Osteoblast (primary cell): ENCODE data around the gene MAPT. TPM values are rescaled to one million over a fixed set of nuclear protein-coding genes. Genes with fewer than 3 reads are reported as not detected.
A peak's percentile ranks its signal among the peaks of the same experiment; 100 is the strongest.

ENCODE experiments used
- DNase-seq: peaks from one replicate; pipeline ENCODE4 v3.0.0; 2011; ENCODE audit warnings: low spot score, mixed read lengths; ENCODE audit not compliant: insufficient read length; ENCODE audit errors: missing footprints
- H2AFZ ChIP-seq: 2 replicates; pipeline ENCODE4 v1.6.0; 2011; ENCODE audit warnings: mild to moderate bottlenecking, low read length
- H3K27ac ChIP-seq: 2 replicates; pipeline ENCODE4 v1.5.1; 2011; ENCODE audit warnings: mild to moderate bottlenecking, low read depth, low read length, moderate library complexity
- H3K27me3 ChIP-seq: 2 replicates; pipeline ENCODE4 v1.6.0; 2012; ENCODE audit warnings: mild to moderate bottlenecking, control low read depth, inconsistent platforms, low read length, moderate library complexity; ENCODE audit not compliant: insufficient read depth
- H3K36me3 ChIP-seq: 2 replicates; pipeline ENCODE4 v1.5.1; 2011; ENCODE audit warnings: mild to moderate bottlenecking, low read length, control low read depth, moderate library complexity; ENCODE audit not compliant: insufficient read depth
- H3K4me1 ChIP-seq: 2 replicates; pipeline ENCODE4 v1.5.1; 2011; ENCODE audit warnings: mild to moderate bottlenecking, low read length, control low read depth, moderate library complexity; ENCODE audit not compliant: insufficient read depth
- H3K4me2 ChIP-seq: 2 replicates; pipeline ENCODE4 v1.6.0; 2011; ENCODE audit warnings: mild to moderate bottlenecking, low read length; ENCODE audit not compliant: insufficient read depth
- H3K4me3 ChIP-seq: fragments of 200-600 bp; sonication (generic); 3 replicates; pipeline ENCODE4 v1.5.1; 2012; ENCODE audit warnings: mild to moderate bottlenecking, low read length, inconsistent platforms; ENCODE audit not compliant: insufficient read depth
- H3K79me2 ChIP-seq: 2 replicates; pipeline ENCODE4 v1.6.0; 2012; ENCODE audit warnings: mild to moderate bottlenecking, low read length, control low read depth, inconsistent platforms; ENCODE audit not compliant: insufficient read depth
- H3K9me3 ChIP-seq: 2 replicates; pipeline ENCODE4 v1.5.1; 2011; ENCODE audit warnings: low read depth, low read length, control low read depth
- H4K20me1 ChIP-seq: 2 replicates; pipeline ENCODE4 v1.6.0; 2012; ENCODE audit warnings: mild to moderate bottlenecking, low read length, control low read depth; ENCODE audit not compliant: insufficient read depth
- CTCF ChIP-seq: IDR thresholded peaks from 2 replicates; pipeline ENCODE4 v1.5.1; 2011; ENCODE audit warnings: mild to moderate bottlenecking, low read depth, low read length, moderate library complexity; ENCODE audit errors: extremely low read depth
- total RNA-seq: library from RNA; depleted of rRNA; stranded (reverse); fragments of >200 nt; gene quantifications from 2 replicates; pipeline ENCODE4 v1.2.3, GENCODE V29; 2012

Gene MAPT
- total RNA-seq, 1 donor: 0.36 TPM

GRCh38 chr17:45994987-45995386 lies 100.6 kb downstream of the MAPT start:
- Histone ChIP-seq H3K79me2 (no peaks in the 10 kb centered on the region), H3K9me3 (no peaks in the 10 kb centered on the region), H3K4me2 (no peak overlapping the region), H3K27ac (no peak overlapping the region), H3K4me3 (no peak overlapping the region), H3K4me1 (peaks cover 4% of the 10 kb centered on the region), H4K20me1 (no peaks in the 10 kb centered on the region), H3K27me3 (no peaks in the 10 kb centered on the region), H3K36me3 (no peaks in the 10 kb centered on the region), H2AFZ (no peak overlapping the region)
- peak; percentile 50 for DNase-seq
- no peak for TF ChIP-seq CTCF

- H3K27ac ChIP-seq: no peak overlapping the region
Measured at GRCh38 chr17:45995627-45996270, 101.4 kb downstream of the MAPT start.

DNA sequence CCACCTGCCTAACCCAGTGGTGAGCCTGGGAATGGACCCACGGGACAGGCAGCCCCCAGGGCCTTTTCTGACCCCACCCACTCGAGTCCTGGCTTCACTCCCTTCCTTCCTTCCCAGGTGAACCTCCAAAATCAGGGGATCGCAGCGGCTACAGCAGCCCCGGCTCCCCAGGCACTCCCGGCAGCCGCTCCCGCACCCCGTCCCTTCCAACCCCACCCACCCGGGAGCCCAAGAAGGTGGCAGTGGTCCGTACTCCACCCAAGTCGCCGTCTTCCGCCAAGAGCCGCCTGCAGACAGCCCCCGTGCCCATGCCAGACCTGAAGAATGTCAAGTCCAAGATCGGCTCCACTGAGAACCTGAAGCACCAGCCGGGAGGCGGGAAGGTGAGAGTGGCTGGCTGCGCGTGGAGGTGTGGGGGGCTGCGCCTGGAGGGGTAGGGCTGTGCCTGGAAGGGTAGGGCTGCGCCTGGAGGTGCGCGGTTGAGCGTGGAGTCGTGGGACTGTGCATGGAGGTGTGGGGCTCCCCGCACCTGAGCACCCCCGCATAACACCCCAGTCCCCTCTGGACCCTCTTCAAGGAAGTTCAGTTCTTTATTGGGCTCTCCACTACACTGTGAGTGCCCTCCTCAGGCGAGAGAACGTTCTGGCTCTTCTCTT lies 102.1 kb downstream of the MAPT start:
- H3K4me2 ChIP-seq: no peak overlapping the region
- H3K27me3 ChIP-seq: no peaks in the 10 kb centered on the region
- no peaks in the 10 kb centered on the region for H3K36me3 ChIP-seq
- no peak overlapping the region for H3K4me3 ChIP-seq
- DNase-seq: peak; percentile 56
- TF ChIP-seq CTCF: no peak
- H3K27ac ChIP-seq: no peak overlapping the region
- H2AFZ ChIP-seq: no peak overlapping the region
- no peaks in the 10 kb centered on the region for H4K20me1 ChIP-seq
- no peaks in the 10 kb centered on the region for H3K9me3 ChIP-seq
- H3K79me2 ChIP-seq: no peaks in the 10 kb centered on the region
- peaks cover 4% of the 10 kb centered on the region for H3K4me1 ChIP-seq

More at GRCh38 chr17:45995627-45996270, 101.4 kb downstream of the MAPT start:
- no peak for TF ChIP-seq CTCF
- DNase-seq: peak; percentile 47
- Histone ChIP-seq H3K4me3 (no peak overlapping the region), H3K36me3 (no peaks in the 10 kb centered on the region), H3K79me2 (no peaks in the 10 kb centered on the region), H3K4me1 (peaks cover 4% of the 10 kb centered on the region), H4K20me1 (no peaks in the 10 kb centered on the region), H2AFZ (no peak overlapping the region), H3K4me2 (no peak overlapping the region), H3K9me3 (no peaks in the 10 kb centered on the region), H3K27me3 (no peaks in the 10 kb centered on the region)

- H2AFZ ChIP-seq: no peak overlapping the region
- no peak overlapping the region for H3K27ac ChIP-seq
- H3K9me3 ChIP-seq: no peaks in the 10 kb centered on the region
- H3K27me3 ChIP-seq: no peaks in the 10 kb centered on the region
- TF ChIP-seq CTCF: no peak
- no peaks in the 10 kb centered on the region for H4K20me1 ChIP-seq
- H3K4me1 ChIP-seq: peaks cover 4% of the 10 kb centered on the region
- no peaks in the 10 kb centered on the region for H3K79me2 ChIP-seq
- peak; percentile 46 for DNase-seq
- H3K4me2 ChIP-seq: no peak overlapping the region
- no peaks in the 10 kb centered on the region for H3K36me3 ChIP-seq
- no peak overlapping the region for H3K4me3 ChIP-seq
Measured at GRCh38 chr17:45997166-45997565, 102.8 kb downstream of the MAPT start.
